ENCODE measurements around the gene AHI1.

GRCh38 chr6:135493218-135493961, 4.2 kb downstream of the AHI1 start:
- TF ChIP-seq, protein P1, sequence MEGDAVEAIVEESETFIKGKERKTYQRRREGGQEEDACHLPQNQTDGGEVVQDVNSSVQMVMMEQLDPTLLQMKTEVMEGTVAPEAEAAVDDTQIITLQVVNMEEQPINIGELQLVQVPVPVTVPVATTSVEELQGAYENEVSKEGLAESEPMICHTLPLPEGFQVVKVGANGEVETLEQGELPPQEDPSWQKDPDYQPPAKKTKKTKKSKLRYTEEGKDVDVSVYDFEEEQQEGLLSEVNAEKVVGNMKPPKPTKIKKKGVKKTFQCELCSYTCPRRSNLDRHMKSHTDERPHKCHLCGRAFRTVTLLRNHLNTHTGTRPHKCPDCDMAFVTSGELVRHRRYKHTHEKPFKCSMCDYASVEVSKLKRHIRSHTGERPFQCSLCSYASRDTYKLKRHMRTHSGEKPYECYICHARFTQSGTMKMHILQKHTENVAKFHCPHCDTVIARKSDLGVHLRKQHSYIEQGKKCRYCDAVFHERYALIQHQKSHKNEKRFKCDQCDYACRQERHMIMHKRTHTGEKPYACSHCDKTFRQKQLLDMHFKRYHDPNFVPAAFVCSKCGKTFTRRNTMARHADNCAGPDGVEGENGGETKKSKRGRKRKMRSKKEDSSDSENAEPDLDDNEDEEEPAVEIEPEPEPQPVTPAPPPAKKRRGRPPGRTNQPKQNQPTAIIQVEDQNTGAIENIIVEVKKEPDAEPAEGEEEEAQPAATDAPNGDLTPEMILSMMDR (IDR thresholded peaks at IDR 0.05; ENCODE audit: low read depth, low read length) = no peak
- no peak for TF ChIP-seq POLR2A (IDR thresholded peaks at IDR 0.05; ENCODE audit: extremely low read depth, insufficient read length)
- TF ChIP-seq MAX (IDR thresholded peaks at IDR 0.05; ENCODE audit: low read depth, low read length) = no peak
